DOHH2 (cell line): ENCODE measurements around the gene GRID1.

Experiments
- EZH2phosphoT487 ChIP-seq: fragments of 200-600 bp; sonication (generic); IDR thresholded peaks from 2 replicates; pipeline ENCODE4 v1.6.1; 2017; ENCODE audit warnings: borderline replicate concordance, mild to moderate bottlenecking, antibody characterized with exemption, low read length, moderate library complexity, mixed read lengths
- TF ChIP-seq, protein P1 (sequence below): fragments of 200-600 bp; sonication (generic); IDR thresholded peaks from one replicate; pipeline ENCODE4 v1.5.1; 2014; ENCODE audit warnings: antibody characterized with exemption, mild to moderate bottlenecking, low read depth, low read length; ENCODE audit not compliant: poor library complexity, severe bottlenecking

DNA sequence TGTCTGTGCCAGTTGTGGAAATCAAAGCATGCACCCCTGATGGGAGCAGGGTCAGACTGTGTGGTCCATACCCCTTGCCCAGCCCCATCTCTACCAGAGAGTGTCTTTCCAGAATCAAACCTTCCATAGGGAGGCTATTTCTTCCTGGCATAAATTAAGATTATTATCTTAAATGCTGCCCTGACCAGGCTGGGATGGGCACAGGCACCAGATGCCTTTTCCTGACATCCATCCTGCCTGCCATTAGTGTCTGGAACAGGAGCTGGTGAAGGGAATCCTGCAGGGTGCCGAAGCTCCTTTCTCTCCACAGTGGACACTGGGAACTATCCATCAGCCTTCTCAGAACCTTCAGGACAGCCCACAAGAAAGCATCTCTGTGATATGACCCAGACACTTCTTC lies 296.3 kb downstream of the GRID1 start:
- TF ChIP-seq, protein P1, sequence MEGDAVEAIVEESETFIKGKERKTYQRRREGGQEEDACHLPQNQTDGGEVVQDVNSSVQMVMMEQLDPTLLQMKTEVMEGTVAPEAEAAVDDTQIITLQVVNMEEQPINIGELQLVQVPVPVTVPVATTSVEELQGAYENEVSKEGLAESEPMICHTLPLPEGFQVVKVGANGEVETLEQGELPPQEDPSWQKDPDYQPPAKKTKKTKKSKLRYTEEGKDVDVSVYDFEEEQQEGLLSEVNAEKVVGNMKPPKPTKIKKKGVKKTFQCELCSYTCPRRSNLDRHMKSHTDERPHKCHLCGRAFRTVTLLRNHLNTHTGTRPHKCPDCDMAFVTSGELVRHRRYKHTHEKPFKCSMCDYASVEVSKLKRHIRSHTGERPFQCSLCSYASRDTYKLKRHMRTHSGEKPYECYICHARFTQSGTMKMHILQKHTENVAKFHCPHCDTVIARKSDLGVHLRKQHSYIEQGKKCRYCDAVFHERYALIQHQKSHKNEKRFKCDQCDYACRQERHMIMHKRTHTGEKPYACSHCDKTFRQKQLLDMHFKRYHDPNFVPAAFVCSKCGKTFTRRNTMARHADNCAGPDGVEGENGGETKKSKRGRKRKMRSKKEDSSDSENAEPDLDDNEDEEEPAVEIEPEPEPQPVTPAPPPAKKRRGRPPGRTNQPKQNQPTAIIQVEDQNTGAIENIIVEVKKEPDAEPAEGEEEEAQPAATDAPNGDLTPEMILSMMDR, result no peak
- no peak for TF ChIP-seq EZH2phosphoT487
